HUES64 (cell line): ENCODE data around the gene ADAMTS7.
"Not testable (repeated sequence)": the region's sequence is repeated elsewhere in the genome, so short reads cannot be mapped to it uniquely, and the experiment has no call there.

Experiments used
- H3K27ac ChIP-seq: 2 replicates; pipeline ENCODE4 v1.7.0; 2013; ENCODE audit warnings: low read depth, low read length, inconsistent platforms
- H3K27me3 ChIP-seq: 2 replicates; pipeline ENCODE4 v1.6.1; 2013; ENCODE audit warnings: mild to moderate bottlenecking, low read length; ENCODE audit not compliant: insufficient read depth
- H3K36me3 ChIP-seq: 2 replicates; pipeline ENCODE4 v1.6.1; 2013; ENCODE audit warnings: mild to moderate bottlenecking, low read length; ENCODE audit not compliant: insufficient read depth
- H3K4me1 ChIP-seq: 2 replicates; pipeline ENCODE4 v1.6.1; 2013; ENCODE audit warnings: mild to moderate bottlenecking, low read length, moderate library complexity; ENCODE audit not compliant: insufficient read depth
- H3K4me3 ChIP-seq: 2 replicates; pipeline ENCODE4 v1.5.1; 2013; ENCODE audit warnings: mild to moderate bottlenecking, low read length, moderate library complexity
- H3K9ac ChIP-seq: 2 replicates; pipeline ENCODE4 v1.6.1; 2013; ENCODE audit warnings: mild to moderate bottlenecking, low read depth, low read length
- H3K9me3 ChIP-seq: 2 replicates; pipeline ENCODE4 v1.6.1; 2013; ENCODE audit warnings: low read depth, low read length; ENCODE audit not compliant: insufficient read depth
- WGBS: fragments of 150-250, 120-280 bp; methylation state at CpG from one replicate; pipeline ENCODE4 v1.1.7; 2013; ENCODE audit warnings: missing lambda C conversion rate; 5-methylcytosine and 5-hydroxymethylcytosine counted together

ADAMTS7 gene

GRCh38 chr15:78728427-78728826, 82.8 kb downstream of the ADAMTS7 start:
- WGBS, result 89% methylated on average over 1 of the region's 1 CpG
- H3K9ac ChIP-seq, H3K4me1 ChIP-seq, H3K27ac ChIP-seq, H3K36me3 ChIP-seq, H3K4me3 ChIP-seq, H3K27me3 ChIP-seq, H3K9me3 ChIP-seq: not testable (repeated sequence)

- Histone ChIP-seq H3K9me3 (no peaks in the 10 kb centered on the region), H3K36me3 (no peaks in the 10 kb centered on the region), H3K4me3 (no peak overlapping the region), H3K4me1 (peaks cover 9% of the 10 kb centered on the region), H3K27ac (no peak overlapping the region), H3K9ac (no peak overlapping the region), H3K27me3 (no peaks in the 10 kb centered on the region)
- 30% methylated on average over 4 of the region's 5 CpGs for WGBS
Observed at GRCh38 chr15:78727561-78727960, 83.7 kb downstream of the ADAMTS7 start.

- H3K27ac ChIP-seq, result no peak overlapping the region
- no peaks in the 10 kb centered on the region for H3K9me3 ChIP-seq
- 74% methylated on average over 14 of the region's 14 CpGs for WGBS
Observed at GRCh38 chr15:78726870-78727551, 84.3 kb downstream of the ADAMTS7 start.

GRCh38 chr15:78719819-78720450, 91.3 kb downstream of the ADAMTS7 start:
- H3K27me3 ChIP-seq, H3K9me3 ChIP-seq, H3K9ac ChIP-seq, H3K4me1 ChIP-seq, H3K36me3 ChIP-seq, H3K27ac ChIP-seq, H3K4me3 ChIP-seq: not testable (repeated sequence)
- WGBS, result 60% methylated on average over 21 of the region's 21 CpGs

More at GRCh38 chr15:78726870-78727551, 84.3 kb downstream of the ADAMTS7 start:
- Histone ChIP-seq H3K4me3 (no peak overlapping the region), H3K27me3 (no peaks in the 10 kb centered on the region), H3K9ac (no peak overlapping the region), H3K36me3 (no peaks in the 10 kb centered on the region), H3K4me1 (peaks cover 9% of the 10 kb centered on the region)

- H3K4me1 ChIP-seq, result no peaks in the 10 kb centered on the region
- no peaks in the 10 kb centered on the region for H3K9me3 ChIP-seq
- no peaks in the 10 kb centered on the region for H3K36me3 ChIP-seq
- H3K4me3 ChIP-seq, result no peak overlapping the region
- H3K27me3 ChIP-seq, result no peaks in the 10 kb centered on the region
- 92% methylated on average over 2 of the region's 2 CpGs for WGBS
- no peak overlapping the region for H3K27ac ChIP-seq
- H3K9ac ChIP-seq, result no peak overlapping the region
Observed at GRCh38 chr15:78718837-78719236, 92.4 kb downstream of the ADAMTS7 start.

- Histone ChIP-seq H3K9me3 (no peaks in the 10 kb centered on the region), H3K4me3 (no peak overlapping the region), H3K4me1 (no peaks in the 10 kb centered on the region), H3K9ac (no peak overlapping the region), H3K36me3 (no peaks in the 10 kb centered on the region), H3K27ac (no peak overlapping the region), H3K27me3 (no peaks in the 10 kb centered on the region)
- 91% methylated on average over 1 of the region's 2 CpGs for WGBS
Observed at GRCh38 chr15:78717956-78718656, 93.2 kb downstream of the ADAMTS7 start.

GRCh38 chr15:78716651-78717050, 94.6 kb downstream of the ADAMTS7 start:
- Histone ChIP-seq H3K4me3 (no peak overlapping the region), H3K27ac (no peak overlapping the region), H3K4me1 (no peaks in the 10 kb centered on the region), H3K36me3 (no peaks in the 10 kb centered on the region), H3K9me3 (no peaks in the 10 kb centered on the region), H3K27me3 (no peaks in the 10 kb centered on the region), H3K9ac (no peak overlapping the region)
- WGBS, result 95% methylated on average over 2 of the region's 2 CpGs

GRCh38 chr15:78715930-78716329, 95.3 kb downstream of the ADAMTS7 start:
- H3K9me3 ChIP-seq, result no peaks in the 10 kb centered on the region
- H3K27me3 ChIP-seq, result no peaks in the 10 kb centered on the region
- no peak overlapping the region for H3K9ac ChIP-seq
- H3K36me3 ChIP-seq, result no peaks in the 10 kb centered on the region
- WGBS, result 91% methylated on average over 1 of the region's 2 CpGs
- no peak overlapping the region for H3K4me3 ChIP-seq
- H3K4me1 ChIP-seq, result no peaks in the 10 kb centered on the region
- H3K27ac ChIP-seq, result no peak overlapping the region

GRCh38 chr15:78715434-78715833, 95.8 kb downstream of the ADAMTS7 start:
- Histone ChIP-seq H3K4me1 (no peaks in the 10 kb centered on the region), H3K4me3 (no peak overlapping the region), H3K9ac (no peak overlapping the region), H3K9me3 (no peaks in the 10 kb centered on the region), H3K27ac (no peak overlapping the region), H3K27me3 (no peaks in the 10 kb centered on the region), H3K36me3 (no peaks in the 10 kb centered on the region)
- WGBS, result 95% methylated on average over 5 of the region's 5 CpGs

- H3K36me3 ChIP-seq, result no peaks in the 10 kb centered on the region
- no peak overlapping the region for H3K9ac ChIP-seq
- no peaks in the 10 kb centered on the region for H3K4me1 ChIP-seq
- WGBS, result 63% methylated on average over 3 of the region's 3 CpGs
- no peak overlapping the region for H3K4me3 ChIP-seq
- H3K27ac ChIP-seq, result no peak overlapping the region
- no peaks in the 10 kb centered on the region for H3K9me3 ChIP-seq
- H3K27me3 ChIP-seq, result peaks cover 2% of the 10 kb centered on the region
Observed at GRCh38 chr15:78714890-78715289, 96.4 kb downstream of the ADAMTS7 start.

- 81% methylated on average over 8 of the region's 8 CpGs for WGBS
Observed at GRCh38 chr15:78712797-78713515, 98.3 kb downstream of the ADAMTS7 start.

More at GRCh38 chr15:78712797-78713515, 98.3 kb downstream of the ADAMTS7 start:
- Histone ChIP-seq H3K27me3 (peaks cover 7% of the 10 kb centered on the region), H3K27ac (no peak overlapping the region), H3K36me3 (no peaks in the 10 kb centered on the region), H3K4me3 (no peak overlapping the region), H3K4me1 (no peaks in the 10 kb centered on the region), H3K9ac (no peak overlapping the region), H3K9me3 (no peaks in the 10 kb centered on the region)
